Activated T-helper 1 cell treated with Interleukin-2 at 50 U/mL for 16 hours (primary cell): ENCODE data around the gene NRIP3.
A peak's percentile ranks its signal among the peaks of the same experiment; 100 is the strongest.
"Not testable (repeated sequence)": the region's sequence is repeated elsewhere in the genome, so short reads cannot be mapped to it uniquely, and the experiment has no call there.

Experiments
- DNase-seq: peaks from one replicate; pipeline ENCODE4 v3.0.0-alpha.2; 2020; ENCODE audit warnings: low read depth

The NRIP3 gene

GRCh38 chr11:8971924-8972316, 31.9 kb downstream of the NRIP3 start:
- DNase-seq = no peak

GRCh38 chr11:8971196-8971923, 32.4 kb downstream of the NRIP3 start:
- DNase-seq = no peak

GRCh38 chr11:8967184-8967583, 36.6 kb downstream of the NRIP3 start:
- DNase-seq = no peak

GRCh38 chr11:8964324-8965320, 39.2 kb downstream of the NRIP3 start, which contains the start of gene TMEM9B:
TMEM9B (minus strand) TSS chr11:8964442; CDS start chr11:8964313, 129 bp downstream.
- DNase-seq = peak; percentile 64

GRCh38 chr11:8963569-8964323, 40.1 kb downstream of the NRIP3 start:
- DNase-seq = peak; percentile 67

- no peak for DNase-seq
Measured at GRCh38 chr11:8962841-8963240, 41.0 kb downstream of the NRIP3 start.

GRCh38 chr11:8961401-8961800, 42.4 kb downstream of the NRIP3 start:
- DNase-seq = no peak

GRCh38 chr11:8959546-8960166, 44.1 kb downstream of the NRIP3 start:
- DNase-seq = no peak

GRCh38 chr11:8956860-8957259, 46.9 kb downstream of the NRIP3 start:
- DNase-seq = no peak

- DNase-seq = no peak
Measured at GRCh38 chr11:8948886-8949285, 54.9 kb downstream of the NRIP3 start.

- DNase-seq = no peak
Measured at GRCh38 chr11:8947230-8947943, 56.4 kb downstream of the NRIP3 start.

GRCh38 chr11:8942518-8943066, 61.2 kb downstream of the NRIP3 start, which contains the start of gene ASCL3:
ASCL3 (minus strand) TSS chr11:8943016; CDS start chr11:8938161, 4,855 bp downstream.
- DNase-seq = no peak

GRCh38 chr11:8941341-8942103, 62.3 kb downstream of the NRIP3 start:
- DNase-seq = no peak

GRCh38 chr11:8937659-8938058, 66.1 kb downstream of the NRIP3 start:
- no peak for DNase-seq

- no peak for DNase-seq
Measured at GRCh38 chr11:8937159-8937558, 66.6 kb downstream of the NRIP3 start.

GRCh38 chr11:8935789-8936188, 68.0 kb downstream of the NRIP3 start:
- DNase-seq = not testable (repeated sequence)

- no peak for DNase-seq
Measured at GRCh38 chr11:8934742-8935488, 68.9 kb downstream of the NRIP3 start.

- no peak for DNase-seq
Measured at GRCh38 chr11:8933931-8934330, 69.9 kb downstream of the NRIP3 start.

GRCh38 chr11:8932564-8933180, 71.1 kb downstream of the NRIP3 start, which contains the start of gene C11orf16:
C11orf16 (minus strand) TSS chr11:8932947; CDS start chr11:8932308, 639 bp downstream.
- DNase-seq = no peak
